H1 (cell line): ENCODE data around the gene TFF1. TPM values are rescaled to one million over a fixed set of nuclear protein-coding genes. Genes with fewer than 3 reads are reported as not detected.

Source experiments
- ASH2L ChIP-seq: fragments of 200-600, 300-600 bp; sonication (generic); IDR thresholded peaks from one replicate; pipeline ENCODE4 v1.7.1; 2017; ENCODE audit warnings: low read length
- BCL11A ChIP-seq, 2 experiments: IDR thresholded peaks; one replicate each; pipeline ENCODE4 v1.6.1; 2011; ENCODE audit warnings: low read depth in 2 of 2, low read length in 2 of 2, mild to moderate bottlenecking in 2 of 2
- CHD1 ChIP-seq: IDR thresholded peaks from 2 replicates; pipeline ENCODE4 v1.6.1; 2012; ENCODE audit warnings: low read depth, low read length, improper control_type of control experiment
- CHD7 ChIP-seq: fragments of 300-600 bp; sonication (generic); IDR thresholded peaks from 2 replicates; pipeline ENCODE4 v1.7.1; 2012; ENCODE audit warnings: low read length, moderate library complexity, mild to moderate bottlenecking, inconsistent platforms; ENCODE audit not compliant: insufficient replicate concordance
- CTBP2 ChIP-seq: IDR thresholded peaks from 2 replicates; pipeline ENCODE4 v1.7.0; 2011; ENCODE audit warnings: borderline replicate concordance, mild to moderate bottlenecking, moderate library complexity, mixed read lengths, low read length; ENCODE audit not compliant: insufficient read depth, insufficient read length
- JUN ChIP-seq: IDR thresholded peaks from 2 replicates; pipeline ENCODE4 v1.6.1; 2011; ENCODE audit warnings: low read depth, mild to moderate bottlenecking, improper control_type of control experiment, low read length
- NANOG ChIP-seq: IDR thresholded peaks from 2 replicates; pipeline ENCODE4 v1.6.1; 2011; ENCODE audit warnings: low read length, low read depth, mild to moderate bottlenecking, inconsistent platforms; ENCODE audit not compliant: insufficient read depth, poor library complexity, severe bottlenecking
- RAD21 ChIP-seq, 2 experiments: IDR thresholded peaks in 1 of 2; conservative IDR thresholded peaks in 1 of 2; 2 replicates each; pipeline ENCODE4 v1.6.1; 2011; ENCODE audit warnings: low read depth in 2 of 2, low read length in 2 of 2, improper control_type of control experiment in 1 of 2, inconsistent platforms in 1 of 2, mild to moderate bottlenecking in 1 of 2, moderate library complexity in 1 of 2
- RNF2 ChIP-seq: fragments of 200-900, 300-1000 bp; sonication (generic); IDR thresholded peaks from 2 replicates; pipeline ENCODE4 v1.7.1; 2016; ENCODE audit warnings: borderline replicate concordance, low read depth, mild to moderate bottlenecking, antibody characterized with exemption, low read length; ENCODE audit not compliant: poor library complexity, severe bottlenecking; ENCODE audit errors: missing control alignments
- TAF1 ChIP-seq: IDR thresholded peaks from 2 replicates; pipeline ENCODE4 v1.6.1; 2011; ENCODE audit warnings: mild to moderate bottlenecking, low read depth, low read length
- YY1 ChIP-seq: IDR thresholded peaks from 2 replicates; pipeline ENCODE4 v1.6.1; 2011; ENCODE audit warnings: low read depth, mild to moderate bottlenecking, low read length
- polyA plus RNA-seq, 7 experiments: library from polyadenylated mRNA; depleted of rRNA in 3 of 7; stranded (reverse) in 5 of 7; unstranded in 2 of 7; fragments of >200 nt in 5 of 7; fragments of 200-250 nt in 2 of 7; gene quantifications; 1 replicate in 5 of 7; 2 replicates in 1 of 7; 4 replicates in 1 of 7; pipeline versions ENCODE4 v1.2.1 to v1.2.3, GENCODE V29; 2011 to 2013; ENCODE audit warnings: missing spikeins in 2 of 7, mixed read lengths in 2 of 7
- total RNA-seq: library from RNA; stranded (reverse); fragmentation: NEBNext Ultra II Directional; extraction: Animal tissue kit (Norgen Biotek cat#: 25700); gene quantifications from 2 replicates; pipeline ENCODE4 v1.2.1, GENCODE V29; 2021

Gene TFF1
- total and polyA plus RNA-seq, 2 of the 8 experiments (the other 6 are each of a cell fraction or from before 2014, with no cell fraction given), result not detected

GRCh38 chr21:42391297-42391696 lies 25.0 kb upstream of the TFF1 start (continued):
- TF ChIP-seq CHD7 (no peak), CHD1 (no peak), BCL11A (IDR thresholded peaks at IDR 0.05; ENCODE audit: low read depth in 2 of 2, low read length in 2 of 2) (no peak), CTBP2 (no peak), YY1 (no peak), TAF1 (no peak), NANOG (no peak), RNF2 (no peak), RAD21 (IDR thresholded peaks at IDR 0.05 in 1 of 2, conservative IDR thresholded peaks at IDR 0.05 in 1 of 2; ENCODE audit: low read depth in 2 of 2, low read length in 2 of 2) (no peak), ASH2L (no peak), JUN (no peak)
